Fibroblast of mammary gland (primary cell): ENCODE measurements around the gene TNFSF12.
A peak's percentile ranks its signal among the peaks of the same experiment; 100 is the strongest.

ENCODE experiments used
- DNase-seq: peaks from one replicate; pipeline ENCODE4 v3.0.0-alpha.2; 2010; ENCODE audit warnings: low read depth
- H3K4me3 ChIP-seq: 2 replicates; pipeline ENCODE4 v1.5.1; 2011; ENCODE audit warnings: low read depth, mild to moderate bottlenecking, low read length, moderate library complexity; ENCODE audit not compliant: control insufficient read depth
- CTCF ChIP-seq: conservative IDR thresholded peaks from 2 replicates; pipeline ENCODE4 v1.5.1; 2011; ENCODE audit warnings: low read depth, low read length, inconsistent platforms; ENCODE audit not compliant: control insufficient read depth, insufficient read depth

The TNFSF12 gene

DNA sequence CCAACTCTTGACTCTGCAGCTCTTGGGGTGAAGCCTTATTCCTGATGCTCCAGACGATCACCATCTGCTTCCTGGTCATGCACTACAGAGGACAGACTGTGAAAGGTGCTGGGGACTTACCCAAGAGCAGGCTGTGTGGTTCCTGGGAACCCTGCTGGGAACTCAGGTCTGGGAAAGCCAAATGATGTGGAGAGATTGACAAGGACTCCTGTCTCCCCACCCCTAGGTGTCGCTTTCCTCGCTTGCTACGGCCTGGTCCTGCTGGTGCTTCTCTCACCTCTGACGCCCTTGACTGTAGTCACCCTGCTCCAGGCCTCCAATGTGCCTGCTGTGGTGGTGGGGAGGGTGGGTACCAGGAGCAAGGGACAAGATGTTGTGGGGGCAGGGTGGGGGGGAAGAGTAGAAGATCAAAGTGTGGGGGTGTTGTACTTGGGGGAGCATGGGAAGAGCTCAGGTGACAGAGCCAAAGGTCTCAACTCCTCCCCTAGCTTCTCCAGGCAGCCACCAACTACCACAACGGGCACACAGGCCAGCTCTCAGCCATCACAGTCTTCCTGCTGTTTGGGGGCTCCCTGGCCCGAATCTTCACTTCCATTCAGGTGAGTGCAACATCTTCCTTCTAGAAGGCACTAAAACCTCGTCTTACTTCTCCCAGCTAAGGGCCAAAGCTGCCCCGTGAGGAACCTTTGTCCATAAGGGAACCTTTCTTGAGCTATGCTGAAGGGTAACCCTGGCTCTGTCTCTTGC, 38.0 kb downstream of the TNFSF12 start:
- H3K4me3 ChIP-seq, result no peak overlapping the region
- TF ChIP-seq CTCF, result peak; percentile 13
- no peak for DNase-seq

DNA sequence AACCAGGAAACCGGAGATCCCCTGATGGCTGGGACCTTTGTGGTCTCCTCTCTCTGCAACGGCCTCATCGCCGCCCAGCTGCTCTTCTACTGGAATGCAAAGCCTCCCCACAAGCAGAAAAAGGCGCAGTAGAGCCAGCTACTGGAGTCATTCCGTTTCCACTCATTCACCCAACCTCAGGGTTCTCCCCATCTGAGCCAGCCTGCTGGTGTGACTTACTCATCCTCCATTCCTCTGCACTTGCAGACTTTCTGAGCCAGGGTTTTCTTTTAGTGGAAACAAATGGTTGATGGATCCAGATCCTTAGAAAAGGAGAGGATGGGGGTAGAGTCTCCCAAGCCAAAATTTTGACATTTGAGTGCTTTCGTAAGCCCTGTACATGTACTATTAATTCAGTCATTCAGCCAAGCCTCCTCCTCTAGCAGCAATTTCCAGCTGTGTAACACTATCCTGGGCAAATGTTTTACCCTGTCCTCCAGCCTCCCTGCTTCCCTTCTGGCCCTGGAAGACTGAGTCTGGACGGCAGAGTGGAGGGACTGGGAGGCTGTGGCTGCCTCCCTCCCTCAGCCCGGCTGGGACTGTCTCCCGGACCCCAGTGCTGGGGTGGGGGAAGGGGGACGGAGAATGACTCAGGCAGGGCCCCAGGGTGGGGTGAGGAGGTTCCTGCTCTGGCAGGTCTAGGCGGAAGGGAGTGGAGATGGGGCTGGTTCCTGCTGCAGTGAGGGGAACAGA, 38.7 kb downstream of the TNFSF12 start:
- DNase-seq, result peak; percentile 95
- H3K4me3 ChIP-seq, result no peak overlapping the region
- no peak for TF ChIP-seq CTCF

GRCh38 chr17:7588553-7589203, 39.8 kb downstream of the TNFSF12 start:
- no peak for TF ChIP-seq CTCF
- no peak overlapping the region for H3K4me3 ChIP-seq
- DNase-seq, result no peak

DNA sequence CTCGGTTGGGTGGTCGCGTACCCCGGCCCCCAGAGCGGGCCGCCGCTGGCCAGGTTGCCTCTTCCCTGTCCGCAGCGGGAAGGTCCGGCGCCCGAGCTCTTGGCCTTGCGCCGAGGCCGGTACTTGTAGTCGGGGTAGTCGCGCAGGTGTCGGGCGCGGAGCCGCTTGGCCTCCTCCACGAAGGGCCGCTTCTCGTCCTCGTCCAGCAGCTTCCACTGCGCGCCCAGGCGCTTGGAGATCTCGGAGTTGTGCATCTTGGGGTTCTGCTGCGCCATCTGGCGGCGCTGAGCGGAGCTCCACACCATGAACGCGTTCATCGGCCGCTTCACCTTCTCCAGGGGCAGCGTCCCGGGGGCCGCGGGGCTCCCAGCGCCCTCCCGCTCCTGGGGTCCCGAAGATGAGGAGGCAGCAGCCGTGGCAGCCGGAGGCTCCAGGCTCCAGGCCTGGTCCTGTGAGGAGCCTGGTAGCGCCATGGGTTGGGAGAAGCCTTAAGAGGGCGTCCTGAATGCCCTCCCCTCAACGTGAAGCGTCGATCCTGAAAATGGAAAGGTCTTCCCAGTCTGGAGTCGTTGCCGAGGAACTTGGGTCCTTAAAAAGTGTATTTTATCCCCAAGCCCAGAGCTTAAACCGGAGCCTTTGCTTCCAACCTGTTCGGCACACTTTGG, 40.5 kb downstream of the TNFSF12 start:
- TF ChIP-seq CTCF, result peak; percentile 67
- peak; percentile 88 for DNase-seq
- H3K4me3 ChIP-seq, result no peak overlapping the region

- DNase-seq, result no peak
- no peak for TF ChIP-seq CTCF
- no peak within 1 kb of the TSS for H3K4me3 ChIP-seq
These were observed 41.2 kb downstream of the TNFSF12 start, which contains the start of gene SOX15 for GRCh38 chr17:7589891-7590691. Gene SOX15, minus strand, starts transcription at chr17:7590094. Its CDS starts 418 bp downstream, at chr17:7589676.

- TF ChIP-seq CTCF, result no peak
- peak; percentile 65 for DNase-seq
- no peak overlapping the region for H3K4me3 ChIP-seq
These were observed 41.9 kb downstream of the TNFSF12 start for GRCh38 chr17:7590743-7591142.
